Body of pancreas (tissue), 4 donors: ENCODE data around the gene MRM2. TPM values are rescaled to one million over a fixed set of nuclear protein-coding genes. Genes with fewer than 3 reads are reported as not detected.
A peak's percentile ranks its signal among the peaks of the same experiment; 100 is the strongest.

Source experiments
- ATAC-seq: fragments of 150-250 bp; one replicate; pipeline ENCODE4 v1.9.1; 2016
- DNase-seq, 4 donors: peaks; one replicate each; pipeline ENCODE4 v3.0.0-alpha.2; 2019
- H3K27ac ChIP-seq, 4 donors: fragments of 200-600 bp; sonication (generic); 1 replicate in 3 of 4; 2 replicates in 1 of 4; pipeline versions ENCODE4 v1.5.1 to v1.6.1; 2016 to 2019; ENCODE audit warnings: mild to moderate bottlenecking in 1 of 4, mixed read lengths in 1 of 4, moderate library complexity in 1 of 4
- H3K27me3 ChIP-seq, 2 donors: fragments of 200-600 bp; sonication (generic); one replicate each; pipeline ENCODE4 v1.6.0; 2016; ENCODE audit warnings: mild to moderate bottlenecking in 1 of 2
- H3K36me3 ChIP-seq, 2 donors: fragments of 200-600 bp; sonication (generic); replicated peaks in 1 of 2; 2 replicates each; pipeline ENCODE4 v1.5.1; 2016; ENCODE audit warnings: low read depth in 2 of 2; ENCODE audit not compliant: insufficient read depth in 1 of 2
- H3K4me1 ChIP-seq: fragments of 200-600 bp; sonication (generic); one replicate; pipeline ENCODE4 v1.6.0; 2016
- H3K4me3 ChIP-seq, 2 donors: fragments of 200-600 bp; sonication (generic); 1 replicate in 1 of 2; 2 replicates in 1 of 2; pipeline ENCODE4 v1.5.1; 2016 to 2019
- H3K9me3 ChIP-seq, 3 donors: fragments of 200-600 bp; sonication (generic); 1 replicate in 2 of 3; 2 replicates in 1 of 3; pipeline ENCODE4 v1.5.1; 2016
- POLR2A ChIP-seq, 3 donors: fragments of 450-650 bp; IDR thresholded peaks; one replicate each; pipeline ENCODE4 v1.6.1; 2016; ENCODE audit warnings: antibody characterized with exemption in 3 of 3, mild to moderate bottlenecking in 2 of 3
- WGBS, 2 donors: methylation state at CpG; one replicate each; pipeline ENCODE4 v1.1.5; 2017; 5-methylcytosine and 5-hydroxymethylcytosine counted together
- intact Hi-C: fragments of 100-400 bp; cut with DNase I; formaldehyde crosslinking; loops from one replicate; pipeline ENCODE4 v1.15.1; 2023
- total RNA-seq, 2 donors: library from RNA; depleted of rRNA; stranded (reverse); fragments of >200 nt; gene quantifications; one replicate each; pipeline ENCODE4 v1.1.0, GENCODE V29; 2016
- TF ChIP-seq, protein P1 (sequence below), 7 experiments: fragments of 450-650 bp in 4 of 7; fragments of 200-600 bp in 3 of 7; sonication (generic) in 3 of 7; IDR thresholded peaks; one replicate each; pipeline ENCODE4 v1.5.1; 2016 to 2019; ENCODE audit warnings: antibody characterized with exemption in 7 of 7

The MRM2 gene
- total RNA-seq, 2 donors from 2014 or later = 7.6 to 8.8 TPM

DNA sequence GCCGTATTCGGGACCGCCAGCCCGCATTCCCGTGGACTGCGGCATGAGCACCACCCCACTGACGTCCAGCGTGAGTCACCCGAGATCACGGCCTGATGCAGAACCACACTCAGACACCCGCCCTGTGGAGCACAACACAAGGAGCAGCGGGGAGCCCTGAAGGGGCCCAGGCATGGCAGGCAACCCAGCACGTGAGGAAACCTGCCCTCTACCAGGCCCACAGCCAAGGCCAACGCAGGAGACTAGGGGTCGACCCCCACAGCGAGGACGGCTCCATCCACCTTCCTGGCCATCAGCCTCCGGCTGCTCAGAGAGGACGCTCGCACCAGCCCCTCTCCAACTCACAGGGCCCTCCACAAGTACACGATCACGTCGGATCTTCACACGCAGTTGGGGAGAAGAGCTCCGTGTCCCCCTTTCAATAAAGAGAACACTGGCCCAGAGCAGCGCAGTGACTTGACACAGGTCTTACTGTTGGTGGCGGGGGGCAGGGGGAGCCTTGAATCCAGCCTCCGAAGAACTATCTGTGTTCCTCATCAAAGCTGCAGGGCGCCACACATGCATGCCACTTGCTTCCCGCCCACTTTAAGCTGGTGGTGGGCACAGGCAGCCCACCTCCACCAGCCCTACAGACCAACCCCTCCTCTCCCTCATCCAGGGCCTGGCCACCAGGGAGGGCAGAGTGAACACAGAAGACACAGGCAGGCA is 31.3 kb downstream of the MRM2 start:
- intact Hi-C loops = no loop called here
- Histone ChIP-seq H3K27me3 (no peaks in the 10 kb centered on the region), H3K36me3 (peaks cover 0 to 6% of the 10 kb centered on the region in 2 donors), H3K4me1 (no peaks in the 10 kb centered on the region), H3K9me3 (no peaks in the 10 kb centered on the region), H3K4me3 (no peak overlapping the region), H3K27ac (no peak overlapping the region)
- ATAC-seq (no peak), DNase-seq (no peak)
- TF ChIP-seq, protein P1, sequence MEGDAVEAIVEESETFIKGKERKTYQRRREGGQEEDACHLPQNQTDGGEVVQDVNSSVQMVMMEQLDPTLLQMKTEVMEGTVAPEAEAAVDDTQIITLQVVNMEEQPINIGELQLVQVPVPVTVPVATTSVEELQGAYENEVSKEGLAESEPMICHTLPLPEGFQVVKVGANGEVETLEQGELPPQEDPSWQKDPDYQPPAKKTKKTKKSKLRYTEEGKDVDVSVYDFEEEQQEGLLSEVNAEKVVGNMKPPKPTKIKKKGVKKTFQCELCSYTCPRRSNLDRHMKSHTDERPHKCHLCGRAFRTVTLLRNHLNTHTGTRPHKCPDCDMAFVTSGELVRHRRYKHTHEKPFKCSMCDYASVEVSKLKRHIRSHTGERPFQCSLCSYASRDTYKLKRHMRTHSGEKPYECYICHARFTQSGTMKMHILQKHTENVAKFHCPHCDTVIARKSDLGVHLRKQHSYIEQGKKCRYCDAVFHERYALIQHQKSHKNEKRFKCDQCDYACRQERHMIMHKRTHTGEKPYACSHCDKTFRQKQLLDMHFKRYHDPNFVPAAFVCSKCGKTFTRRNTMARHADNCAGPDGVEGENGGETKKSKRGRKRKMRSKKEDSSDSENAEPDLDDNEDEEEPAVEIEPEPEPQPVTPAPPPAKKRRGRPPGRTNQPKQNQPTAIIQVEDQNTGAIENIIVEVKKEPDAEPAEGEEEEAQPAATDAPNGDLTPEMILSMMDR (IDR thresholded peaks at IDR 0.05) = no peak
- TF ChIP-seq POLR2A (IDR thresholded peaks at IDR 0.05) = no peak
- WGBS, 2 donors = 85 to 90% methylated on average over 13 to 30 of the region's 30 CpGs

DNA sequence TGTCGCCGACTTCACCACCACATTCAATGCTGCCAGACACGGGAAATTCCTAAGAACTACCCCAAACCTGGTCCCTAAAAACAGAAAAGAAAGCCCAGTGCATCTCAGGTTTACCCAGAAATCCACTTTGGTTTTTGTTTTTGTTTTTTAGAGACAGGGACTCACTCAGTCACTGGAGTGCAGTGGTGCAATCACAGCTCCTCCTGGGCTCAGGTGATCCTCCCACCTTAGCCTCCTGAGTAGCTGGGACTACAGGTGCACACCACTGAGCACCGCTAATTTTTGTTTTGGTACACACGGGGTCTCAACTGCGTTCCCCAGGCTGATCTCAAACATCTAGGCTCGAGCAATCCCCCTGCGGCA is 32.1 kb downstream of the MRM2 start:
- no peak for TF ChIP-seq POLR2A (IDR thresholded peaks at IDR 0.05)
- TF ChIP-seq, protein P1 (IDR thresholded peaks at IDR 0.05) = no peak
- H3K4me3 ChIP-seq = no peak overlapping the region
- H3K27me3 ChIP-seq = no peaks in the 10 kb centered on the region
- no peak for ATAC-seq
- no peak overlapping the region for H3K27ac ChIP-seq
- intact Hi-C loops = loop anchor here (10.0 kb wide), 1 partner anchor 545 kb away; no protein-coding TSS in a partner anchor
- no peaks in the 10 kb centered on the region for H3K4me1 ChIP-seq
- H3K9me3 ChIP-seq = no peaks in the 10 kb centered on the region
- 90 to 91% methylated on average over 8 of the region's 8 CpGs for WGBS, 2 donors
- no peak for DNase-seq
- peaks cover 0 to 3% of the 10 kb centered on the region in 2 donors for H3K36me3 ChIP-seq

DNA sequence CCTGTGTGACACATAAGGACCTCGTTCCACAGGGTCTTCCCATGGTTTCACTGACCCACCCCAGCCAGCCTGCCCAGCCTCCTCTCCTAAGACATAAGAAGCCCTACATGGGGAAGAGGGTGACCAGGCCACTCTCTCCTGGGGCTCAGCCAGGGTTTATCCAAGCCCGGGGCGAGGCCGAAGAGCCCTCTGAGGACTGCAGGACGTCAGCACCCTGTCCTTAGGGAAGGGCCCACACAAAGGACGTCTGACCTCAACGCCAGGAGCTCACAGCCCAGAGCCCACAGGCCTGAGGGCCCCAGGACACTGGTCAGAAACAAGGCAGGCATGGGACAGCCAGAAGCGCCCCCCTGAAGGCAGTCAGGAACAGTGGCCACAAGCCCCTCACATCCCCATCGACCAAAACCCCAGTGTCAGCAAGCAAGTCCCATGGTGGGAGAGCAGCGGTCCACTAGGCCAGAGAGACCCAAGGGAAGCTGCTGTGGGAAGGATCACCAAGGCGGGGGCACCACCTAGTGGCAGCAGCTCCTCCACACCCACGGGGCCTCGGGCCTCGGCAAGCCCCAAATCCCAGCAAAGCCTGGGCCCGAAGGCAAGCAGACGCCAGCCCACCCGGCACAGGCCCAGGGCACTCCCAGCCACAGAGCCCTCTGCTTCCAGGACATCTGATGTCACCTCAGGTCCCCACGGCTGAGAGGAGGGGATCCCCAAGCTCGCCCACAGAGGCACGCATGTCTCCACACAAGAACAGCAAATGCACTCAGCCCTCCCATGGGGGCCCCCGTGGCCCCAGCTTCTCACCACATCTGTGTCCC is 32.7 kb downstream of the MRM2 start:
- Histone ChIP-seq H3K9me3 (no peaks in the 10 kb centered on the region), H3K36me3 (peaks cover 0 to 3% of the 10 kb centered on the region in 2 donors), H3K27ac (no peak overlapping the region), H3K4me1 (no peaks in the 10 kb centered on the region), H3K4me3 (no peak overlapping the region), H3K27me3 (no peaks in the 10 kb centered on the region)
- no peak for TF ChIP-seq POLR2A (IDR thresholded peaks at IDR 0.05)
- TF ChIP-seq, protein P1 (IDR thresholded peaks at IDR 0.05) = peak in 6 of 7 experiments; percentile 22 to 52 (median 44)
- intact Hi-C loops = loop anchor here (10.0 kb wide), 1 partner anchor 545 kb away; no protein-coding TSS in a partner anchor
- ATAC-seq (peak; percentile 33), DNase-seq (peak; percentile 40 to 63 (median 46))
- WGBS, 2 donors = 63 to 74% methylated on average over 5 to 21 of the region's 21 CpGs

GRCh38 chr7:2208712-2209111 is 33.3 kb downstream of the MRM2 start:
- ATAC-seq = no peak

More at GRCh38 chr7:2208712-2209111, 33.3 kb downstream of the MRM2 start:
- Histone ChIP-seq H3K36me3 (peaks cover 0 to 3% of the 10 kb centered on the region in 2 donors), H3K4me3 (no peak overlapping the region), H3K27me3 (no peaks in the 10 kb centered on the region), H3K27ac (no peak overlapping the region), H3K4me1 (no peaks in the 10 kb centered on the region), H3K9me3 (no peaks in the 10 kb centered on the region)
- WGBS, 2 donors = 91 to 92% methylated on average over 16 of the region's 16 CpGs
- TF ChIP-seq, protein P1 (IDR thresholded peaks at IDR 0.05) = no peak
- no peak for TF ChIP-seq POLR2A (IDR thresholded peaks at IDR 0.05)
- DNase-seq = no peak
- intact Hi-C loops = loop anchor here (10.0 kb wide), 1 partner anchor 544 kb away; no protein-coding TSS in a partner anchor
